Measurements from ENCODE around the gene PANX1. TPM values are rescaled to one million over a fixed set of nuclear protein-coding genes. Genes with fewer than 3 reads are reported as not detected.

PANX1 gene
- total RNA-seq, 1 donor from 2014 or later: 30.5 TPM

GRCh38 chr11:94128291-94128745, 323 bp upstream of the PANX1 start:
- DNase-seq (ENCODE audit: low spot score): no peak

- no peak for DNase-seq (ENCODE audit: low spot score)
Observed at GRCh38 chr11:94129512-94130297, 1.1 kb downstream of the PANX1 start.

- no peak for DNase-seq (ENCODE audit: low spot score)
Observed at GRCh38 chr11:94130298-94131046, 1.8 kb downstream of the PANX1 start.

- DNase-seq (ENCODE audit: low spot score): no peak
Observed at GRCh38 chr11:94131047-94131717, 2.5 kb downstream of the PANX1 start.

GRCh38 chr11:94131718-94132115, 3.1 kb downstream of the PANX1 start:
- no peak for DNase-seq (ENCODE audit: low spot score)

- DNase-seq (ENCODE audit: low spot score): no peak
Observed at GRCh38 chr11:94132152-94132558, 3.5 kb downstream of the PANX1 start.

GRCh38 chr11:94132823-94133408, 4.3 kb downstream of the PANX1 start:
- no peak for DNase-seq (ENCODE audit: low spot score)

GRCh38 chr11:94133752-94134151, 5.1 kb downstream of the PANX1 start:
- DNase-seq (ENCODE audit: low spot score): no peak

- no peak for DNase-seq (ENCODE audit: low spot score)
Observed at GRCh38 chr11:94134651-94135512, 6.2 kb downstream of the PANX1 start.

GRCh38 chr11:94139416-94139815, 10.8 kb downstream of the PANX1 start:
- no peak for DNase-seq (ENCODE audit: low spot score)

- DNase-seq (ENCODE audit: low spot score): no peak
Observed at GRCh38 chr11:94140154-94140655, 11.6 kb downstream of the PANX1 start.

- DNase-seq (ENCODE audit: low spot score): no peak
Observed at GRCh38 chr11:94141511-94142307, 13.1 kb downstream of the PANX1 start.

GRCh38 chr11:94142308-94143281, 14.0 kb downstream of the PANX1 start:
- DNase-seq (ENCODE audit: low spot score): no peak

GRCh38 chr11:94144216-94144615, 15.6 kb downstream of the PANX1 start:
- DNase-seq (ENCODE audit: low spot score): no peak

- no peak for DNase-seq (ENCODE audit: low spot score)
Observed at GRCh38 chr11:94144664-94145063, 16.0 kb downstream of the PANX1 start.

- no peak for DNase-seq (ENCODE audit: low spot score)
Observed at GRCh38 chr11:94145431-94145830, 16.8 kb downstream of the PANX1 start.

GRCh38 chr11:94145916-94146315, 17.3 kb downstream of the PANX1 start:
- no peak for DNase-seq (ENCODE audit: low spot score)

GRCh38 chr11:94147433-94147845, 18.8 kb downstream of the PANX1 start:
- DNase-seq (ENCODE audit: low spot score): no peak
